SH-SY5Y (cell line): ENCODE results near the gene SUCLG2.

Experiments
- GATA2 ChIP-seq: IDR thresholded peaks from 2 replicates; pipeline ENCODE4 v1.6.1; 2011; ENCODE audit warnings: mild to moderate bottlenecking, low read depth, low read length
- GATA3 ChIP-seq: IDR thresholded peaks from 2 replicates; pipeline ENCODE4 v1.6.1; 2011; ENCODE audit warnings: low read depth, mild to moderate bottlenecking, low read length, moderate library complexity

- TF ChIP-seq GATA2 (no peak), GATA3 (no peak)
These were observed 196.0 kb downstream of the SUCLG2 start for GRCh38 chr3:67458408-67458807.
